Ureter (tissue), 1 donor: ENCODE measurements around the gene UNKL. TPM values are rescaled to one million over a fixed set of nuclear protein-coding genes. Genes with fewer than 3 reads are reported as not detected.

Experiments used
- DNase-seq: peaks from one replicate; pipeline ENCODE4 v3.0.0-alpha.2; 2020; ENCODE audit warnings: low spot score
- total RNA-seq: library from RNA; stranded (reverse); gene quantifications from one replicate; pipeline ENCODE4 v1.2.4, GENCODE V29; 2023
- donor health status: DM: yes; HTN: yes; CAD: no.

The UNKL gene
- total RNA-seq, 1 donor from 2014 or later, result 16.7 TPM

GRCh38 chr16:1325673-1326371 lies 88.7 kb downstream of the UNKL start:
- no peak for DNase-seq

GRCh38 chr16:1325261-1325660 lies 89.2 kb downstream of the UNKL start:
- DNase-seq, result no peak

- no peak for DNase-seq
These were observed 90.1 kb downstream of the UNKL start for GRCh38 chr16:1324286-1324826.

- no peak for DNase-seq
These were observed 90.9 kb downstream of the UNKL start for GRCh38 chr16:1323296-1324239.

- no peak for DNase-seq
These were observed 92.1 kb downstream of the UNKL start for GRCh38 chr16:1322407-1322806.

GRCh38 chr16:1320658-1321240 lies 93.8 kb downstream of the UNKL start:
- DNase-seq, result no peak

GRCh38 chr16:1320097-1320496 lies 94.4 kb downstream of the UNKL start:
- DNase-seq, result no peak

- no peak for DNase-seq
These were observed 95.5 kb downstream of the UNKL start for GRCh38 chr16:1319041-1319440.

- no peak for DNase-seq
These were observed 96.3 kb downstream of the UNKL start for GRCh38 chr16:1318268-1318545.

- DNase-seq, result no peak
These were observed 96.8 kb downstream of the UNKL start for GRCh38 chr16:1317479-1318267.

GRCh38 chr16:1316033-1316405 lies 98.5 kb downstream of the UNKL start:
- no peak for DNase-seq

- no peak for DNase-seq
These were observed 99.1 kb downstream of the UNKL start for GRCh38 chr16:1315081-1316032.

GRCh38 chr16:1314399-1315068 lies 100.0 kb downstream of the UNKL start:
- DNase-seq, result no peak

GRCh38 chr16:1313721-1314369 lies 100.7 kb downstream of the UNKL start:
- no peak for DNase-seq

Other genes starting within 250 kb of the UNKL start
- 1.7 TPM for gene TPSG1, start 189.4 kb downstream of the UNKL start, total RNA-seq
- 36.9 TPM for gene TPSB2, start 184.5 kb downstream of the UNKL start, total RNA-seq
- 38.0 TPM for gene TPSAB1, start 174.0 kb downstream of the UNKL start, total RNA-seq
- gene TPSD1, start 158.6 kb downstream of the UNKL start, total RNA-seq, result 5.0 TPM
- gene UBE2I, start 105.1 kb downstream of the UNKL start, total RNA-seq, result 150 TPM
- 3.9 TPM for gene BAIAP3, start 81.1 kb downstream of the UNKL start, total RNA-seq
- gene TSR3, start 62.8 kb downstream of the UNKL start, total RNA-seq, result 38.2 TPM
- gene GNPTG, start 62.8 kb downstream of the UNKL start, total RNA-seq, result 67.6 TPM
- 14.5 TPM for gene UQCC4, start 6.0 kb upstream of the UNKL start, total RNA-seq
- not detected for gene PERCC1, start 16.4 kb upstream of the UNKL start, total RNA-seq
- 2.0 TPM for gene CCDC154, start 29.9 kb upstream of the UNKL start, total RNA-seq
- gene CLCN7, start 60.3 kb upstream of the UNKL start, total RNA-seq, result 77.5 TPM
- gene PTX4, start 74.2 kb upstream of the UNKL start, total RNA-seq, result 0.34 TPM
- 58.7 TPM for gene TELO2, start 78.7 kb upstream of the UNKL start, total RNA-seq
- 32.8 TPM for gene TMEM204, start 119.0 kb upstream of the UNKL start, total RNA-seq
- 35.1 TPM for gene IFT140, start 197.4 kb upstream of the UNKL start, total RNA-seq
- 31.4 TPM for gene CRAMP1, start 197.7 kb upstream of the UNKL start, total RNA-seq